NB4 (cell line): Measurements from ENCODE around the gene MIER1.

ENCODE experiments used
- MYC ChIP-seq: IDR thresholded peaks from 2 replicates; pipeline ENCODE4 v1.6.1; 2011; ENCODE audit warnings: low read depth, low read length
- POLR2A ChIP-seq: IDR thresholded peaks from 2 replicates; pipeline ENCODE4 v1.6.1; 2011; ENCODE audit warnings: mild to moderate bottlenecking; ENCODE audit not compliant: insufficient read length; ENCODE audit errors: extremely low read depth
- TF ChIP-seq, protein P1 (sequence below): IDR thresholded peaks from one replicate; pipeline ENCODE4 v1.5.1; 2012; ENCODE audit warnings: low read depth, low read length

DNA sequence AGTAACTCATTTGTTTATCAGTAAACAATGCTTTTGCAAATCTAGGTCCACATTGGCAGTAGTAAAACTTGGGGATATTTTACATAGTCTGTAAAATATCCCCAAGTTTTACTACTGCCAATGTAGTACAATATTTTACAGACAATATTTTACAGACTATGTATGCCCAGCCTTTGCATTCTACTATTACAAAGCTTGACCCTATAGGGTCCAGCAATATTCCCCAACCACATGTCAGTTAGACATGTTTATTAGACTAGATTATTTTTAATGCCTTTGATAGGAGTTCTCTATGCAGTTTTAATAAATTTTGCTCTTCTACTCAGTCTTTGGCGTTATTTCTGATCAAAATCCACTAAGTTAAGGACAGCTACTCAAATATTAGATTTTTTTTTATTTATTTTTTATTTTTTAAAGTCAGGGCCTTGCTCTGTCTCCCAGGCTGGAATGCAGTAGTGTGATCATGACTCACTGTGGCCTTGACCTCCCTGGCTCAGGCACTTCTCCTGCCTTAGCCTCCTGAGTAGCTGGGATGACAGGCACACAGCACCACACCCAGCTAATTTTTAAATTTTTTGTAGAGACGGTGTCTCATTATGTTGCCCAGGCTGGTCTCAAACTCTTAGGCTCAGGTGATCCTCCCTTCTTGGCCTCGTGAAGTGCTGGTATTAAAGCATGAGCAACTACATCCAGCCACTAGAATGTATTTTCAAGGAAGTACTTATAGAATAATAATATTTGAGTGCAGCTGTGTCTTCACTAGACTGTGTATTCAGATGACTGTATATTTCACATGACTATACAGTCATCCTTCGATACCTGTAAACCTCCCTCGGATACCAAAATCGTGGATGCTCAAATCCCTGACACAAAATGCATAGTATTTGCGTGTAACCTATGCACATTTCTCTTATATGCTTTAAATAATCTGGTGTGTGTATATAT, 19.8 kb downstream of the MIER1 start:
- TF ChIP-seq, protein P1, sequence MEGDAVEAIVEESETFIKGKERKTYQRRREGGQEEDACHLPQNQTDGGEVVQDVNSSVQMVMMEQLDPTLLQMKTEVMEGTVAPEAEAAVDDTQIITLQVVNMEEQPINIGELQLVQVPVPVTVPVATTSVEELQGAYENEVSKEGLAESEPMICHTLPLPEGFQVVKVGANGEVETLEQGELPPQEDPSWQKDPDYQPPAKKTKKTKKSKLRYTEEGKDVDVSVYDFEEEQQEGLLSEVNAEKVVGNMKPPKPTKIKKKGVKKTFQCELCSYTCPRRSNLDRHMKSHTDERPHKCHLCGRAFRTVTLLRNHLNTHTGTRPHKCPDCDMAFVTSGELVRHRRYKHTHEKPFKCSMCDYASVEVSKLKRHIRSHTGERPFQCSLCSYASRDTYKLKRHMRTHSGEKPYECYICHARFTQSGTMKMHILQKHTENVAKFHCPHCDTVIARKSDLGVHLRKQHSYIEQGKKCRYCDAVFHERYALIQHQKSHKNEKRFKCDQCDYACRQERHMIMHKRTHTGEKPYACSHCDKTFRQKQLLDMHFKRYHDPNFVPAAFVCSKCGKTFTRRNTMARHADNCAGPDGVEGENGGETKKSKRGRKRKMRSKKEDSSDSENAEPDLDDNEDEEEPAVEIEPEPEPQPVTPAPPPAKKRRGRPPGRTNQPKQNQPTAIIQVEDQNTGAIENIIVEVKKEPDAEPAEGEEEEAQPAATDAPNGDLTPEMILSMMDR, result no peak
- no peak for TF ChIP-seq POLR2A
- TF ChIP-seq MYC, result no peak
